ENCODE results near the gene KRTAP2-3.
"Not testable (repeated sequence)": the region's sequence is repeated elsewhere in the genome, so short reads cannot be mapped to it uniquely, and the experiment has no call there.

Gene KRTAP2-3

GRCh38 chr17:41067281-41067680, 7.4 kb upstream of the KRTAP2-3 start:
- DNase-seq (ENCODE audit: low read depth), result peak; percentile 45

- DNase-seq (ENCODE audit: low read depth), result peak; percentile 33
Observed at GRCh38 chr17:41065829-41066624, 6.1 kb upstream of the KRTAP2-3 start, which contains the start of gene KRTAP2-4. KRTAP2-4 (minus strand) TSS chr17:41065879; CDS start chr17:41065845, 34 bp downstream.

GRCh38 chr17:41065016-41065689, 5.2 kb upstream of the KRTAP2-3 start:
- DNase-seq (ENCODE audit: low read depth), result not testable (repeated sequence)

- DNase-seq (ENCODE audit: low read depth), result no peak
Observed at GRCh38 chr17:41064301-41064700, 4.4 kb upstream of the KRTAP2-3 start.

- DNase-seq (ENCODE audit: low read depth), result no peak
Observed at GRCh38 chr17:41063449-41063848, 3.5 kb upstream of the KRTAP2-3 start.

GRCh38 chr17:41061964-41062363, 2.0 kb upstream of the KRTAP2-3 start:
- DNase-seq (ENCODE audit: low read depth), result peak; percentile 92

- peak; percentile 83 for DNase-seq (ENCODE audit: low read depth)
Observed at GRCh38 chr17:41059276-41060051, 450 bp downstream of the KRTAP2-3 start.

GRCh38 chr17:41058741-41059140, 1.2 kb downstream of the KRTAP2-3 start:
- no peak for DNase-seq (ENCODE audit: low read depth)

GRCh38 chr17:41057547-41057946, 2.4 kb downstream of the KRTAP2-3 start:
- DNase-seq (ENCODE audit: low read depth), result no peak

- DNase-seq (ENCODE audit: low read depth), result not testable (repeated sequence)
Observed at GRCh38 chr17:41055130-41055529, 4.8 kb downstream of the KRTAP2-3 start, which contains the start of gene KRTAP2-2. KRTAP2-2 (minus strand) TSS chr17:41055230; CDS start chr17:41055211, 19 bp downstream.

GRCh38 chr17:41054556-41054955, 5.4 kb downstream of the KRTAP2-3 start:
- not testable (repeated sequence) for DNase-seq (ENCODE audit: low read depth)

- DNase-seq (ENCODE audit: low read depth), result no peak
Observed at GRCh38 chr17:41054025-41054424, 5.9 kb downstream of the KRTAP2-3 start.

- no peak for DNase-seq (ENCODE audit: low read depth)
Observed at GRCh38 chr17:41052566-41052965, 7.3 kb downstream of the KRTAP2-3 start.

GRCh38 chr17:41049110-41049509, 10.8 kb downstream of the KRTAP2-3 start:
- peak; percentile 31 for DNase-seq (ENCODE audit: low read depth)

GRCh38 chr17:41048441-41048840, 11.5 kb downstream of the KRTAP2-3 start:
- peak; percentile 41 for DNase-seq (ENCODE audit: low read depth)

GRCh38 chr17:41046735-41047465, 13.0 kb downstream of the KRTAP2-3 start, which contains the start of gene KRTAP2-1:
KRTAP2-1 (minus strand) TSS chr17:41047316; CDS start chr17:41047267, 49 bp downstream.
- DNase-seq (ENCODE audit: low read depth), result not testable (repeated sequence)

- no peak for DNase-seq (ENCODE audit: low read depth)
Observed at GRCh38 chr17:41042953-41043352, 17.0 kb downstream of the KRTAP2-3 start.

- peak; percentile 10 for DNase-seq (ENCODE audit: low read depth)
Observed at GRCh38 chr17:41040783-41041571, 18.9 kb downstream of the KRTAP2-3 start, which contains the start of gene KRTAP1-1. KRTAP1-1 (minus strand) TSS chr17:41041450; CDS start chr17:41041397, 53 bp downstream.

- DNase-seq (ENCODE audit: low read depth), result no peak
Observed at GRCh38 chr17:41037853-41038350, 22.0 kb downstream of the KRTAP2-3 start.

- not testable (repeated sequence) for DNase-seq (ENCODE audit: low read depth)
Observed at GRCh38 chr17:41034346-41034935, 25.5 kb downstream of the KRTAP2-3 start, which contains the start of gene KRTAP1-3. KRTAP1-3 (minus strand) TSS chr17:41034874; CDS start chr17:41034821, 53 bp downstream.

Measured in fibroblast of gingiva (primary cell).